ENCODE results near the gene CFAP45. TPM values are rescaled to one million over a fixed set of nuclear protein-coding genes. Genes with fewer than 3 reads are reported as not detected.
A peak's percentile ranks its signal among the peaks of the same experiment; 100 is the strongest.

CFAP45 gene
- total and polyA plus RNA-seq, 5 donors from 2014 or later, result 0.40 to 7.2 (median 0.48) TPM; not detected in 1

DNA sequence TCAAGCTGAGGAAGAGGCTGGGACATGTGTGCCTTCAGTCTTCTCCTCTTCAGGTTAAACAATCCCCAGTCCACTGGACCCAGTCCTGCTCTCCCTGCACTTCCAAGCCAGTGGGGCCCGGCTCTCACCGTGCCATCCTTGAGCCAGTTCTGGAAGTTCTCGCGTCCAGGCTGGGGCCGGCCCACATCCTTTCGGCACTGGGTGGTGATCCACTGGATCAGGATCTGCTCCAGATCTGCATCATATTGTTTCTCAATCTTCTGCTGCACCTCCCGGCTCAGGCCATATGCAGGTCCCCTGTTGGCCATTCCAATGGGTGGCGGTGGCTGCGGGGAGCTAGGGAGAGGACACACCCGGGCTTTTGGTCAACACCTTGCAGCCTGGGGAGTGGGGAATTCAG lies 20.2 kb upstream of the CFAP45 start:
- Histone ChIP-seq H3K9me3 (ENCODE audit: control insufficient read depth in 2 of 2, low read length in 2 of 2) (no peaks in the 10 kb centered on the region), H3K27ac (ENCODE audit: insufficient read depth, low read length, poor library complexity, severe bottlenecking) (peak overlapping the region; percentile 98), H3K4me1 (ENCODE audit: control insufficient read depth, insufficient read depth, low read length, poor library complexity, severe bottlenecking) (peaks cover 38% of the 10 kb centered on the region), H3K36me3 (ENCODE audit: control insufficient read depth, insufficient read depth, low read length) (peaks cover 46% of the 10 kb centered on the region), H3K27me3 (ENCODE audit: control insufficient read depth, insufficient read depth, low read length) (no peaks in the 10 kb centered on the region), H3K4me3 (ENCODE audit: low read depth, low read length) (no peak overlapping the region)
- Mint-ChIP-seq H3K27ac (peak overlapping the region in 2 of 3 donors; percentile 67 to 80), H3K27me3 (peaks cover 7% of the 10 kb centered on the region), H3K36me3 (peaks cover 43% of the 10 kb centered on the region), H3K9me3 (peaks cover 0 to 6% (median 0%) of the 10 kb centered on the region in 7 donors), H3K4me3 (peak overlapping the region in 1 of 4 donors; percentile 62), H3K4me1 (peaks cover 16 to 70% (median 35%) of the 10 kb centered on the region in 4 donors)
- no peak for ATAC-seq (ENCODE audit: low read depth in 2 of 2)
- no peak for DNase-seq

DNA sequence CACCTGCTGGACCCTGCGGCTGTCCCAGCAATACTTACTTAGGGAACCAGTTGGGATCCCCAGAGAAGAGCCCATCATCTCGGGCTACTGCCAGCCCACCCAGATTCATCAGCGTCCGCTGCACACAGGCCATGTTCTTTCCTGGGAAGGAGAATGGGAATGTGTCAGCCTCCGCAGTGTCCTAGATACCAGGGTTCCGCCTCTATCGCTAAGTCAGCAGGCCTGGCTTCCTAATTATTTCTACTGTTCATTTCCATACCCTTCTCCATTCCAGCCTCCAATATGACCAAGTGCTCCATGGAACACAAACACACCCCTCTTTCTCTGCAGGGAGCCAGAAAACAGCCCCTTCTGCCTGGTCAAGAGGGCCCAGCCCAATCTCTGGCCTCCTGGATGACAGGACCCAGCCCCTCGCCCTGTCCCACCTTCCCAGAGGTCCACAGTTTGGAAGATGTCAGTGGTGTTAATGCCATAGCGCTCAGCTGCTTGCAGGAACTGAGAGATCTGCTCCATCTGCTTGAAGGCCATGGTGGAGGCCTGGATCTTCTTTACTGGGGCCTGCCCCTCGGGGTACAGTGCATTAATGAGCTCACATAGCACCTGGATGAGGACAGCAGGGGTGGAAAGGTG lies 19.4 kb upstream of the CFAP45 start:
- ATAC-seq (ENCODE audit: low read depth in 2 of 2), result no peak
- Mint-ChIP-seq H3K27me3 (peaks cover 6% of the 10 kb centered on the region), H3K9me3 (peaks cover 0 to 6% (median 0%) of the 10 kb centered on the region in 7 donors), H3K4me1 (peaks cover 16 to 78% (median 39%) of the 10 kb centered on the region in 4 donors), H3K36me3 (peaks cover 46% of the 10 kb centered on the region), H3K4me3 (peak overlapping the region in 2 of 4 donors; percentile 43 to 62), H3K27ac (peak overlapping the region; percentile 26 to 80 (median 67))
- no peak for DNase-seq
- H3K4me1 ChIP-seq (ENCODE audit: control insufficient read depth, insufficient read depth, low read length, poor library complexity, severe bottlenecking), result peaks cover 40% of the 10 kb centered on the region
- no peaks in the 10 kb centered on the region for H3K27me3 ChIP-seq (ENCODE audit: control insufficient read depth, insufficient read depth, low read length)
- H3K36me3 ChIP-seq (ENCODE audit: control insufficient read depth, insufficient read depth, low read length), result peaks cover 46% of the 10 kb centered on the region
- H3K9me3 ChIP-seq (ENCODE audit: control insufficient read depth in 2 of 2, low read length in 2 of 2), result no peaks in the 10 kb centered on the region
- no peak overlapping the region for H3K27ac ChIP-seq (ENCODE audit: insufficient read depth, low read length, poor library complexity, severe bottlenecking)
- H3K4me3 ChIP-seq (ENCODE audit: low read depth, low read length), result no peak overlapping the region

DNA sequence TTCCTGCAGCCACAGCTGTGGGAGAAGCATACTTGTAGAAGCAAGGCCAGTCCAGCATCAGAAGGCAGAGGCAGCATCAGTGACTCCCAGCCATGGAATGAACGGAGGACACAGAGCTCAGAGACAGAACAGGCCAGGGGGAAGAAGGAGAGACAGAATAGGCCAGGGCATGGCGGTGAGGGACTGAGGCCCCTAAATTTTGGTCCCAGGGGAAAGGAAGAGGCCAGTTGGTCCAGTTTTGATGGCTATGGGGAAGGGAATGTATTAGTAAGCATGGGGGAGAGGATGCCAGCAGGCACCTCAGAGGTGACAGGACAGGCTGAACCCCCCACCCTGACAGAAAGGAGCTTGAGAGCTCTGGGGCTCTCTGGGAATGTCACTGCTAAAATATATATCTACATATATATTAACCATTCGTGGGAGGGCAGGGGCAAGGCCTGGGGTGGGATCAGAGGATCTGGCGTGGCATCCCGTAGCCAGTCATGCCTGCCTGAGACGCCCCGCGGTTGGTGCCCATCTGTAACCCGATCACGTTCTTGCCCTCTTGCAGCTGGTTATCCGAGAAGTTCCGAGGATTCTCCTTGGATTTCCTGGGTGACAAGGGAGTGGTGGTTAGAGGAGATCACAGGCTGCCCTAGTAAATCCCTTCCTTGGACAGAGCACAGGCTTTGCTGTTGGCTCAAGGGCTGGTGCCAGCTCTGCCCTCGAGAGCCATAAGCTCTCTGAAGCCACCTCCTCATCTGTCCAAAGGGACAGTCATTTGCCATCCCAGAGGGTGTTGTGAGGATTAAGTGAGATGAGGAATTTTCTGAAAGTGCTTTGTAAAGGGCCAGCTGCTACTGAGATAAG lies 18.6 kb upstream of the CFAP45 start:
- Mint-ChIP-seq H3K36me3 (peaks cover 46% of the 10 kb centered on the region), H3K27me3 (peaks cover under 1% of the 10 kb centered on the region), H3K27ac (peak overlapping the region in 2 of 3 donors; percentile 62 to 73), H3K4me3 (no peak overlapping the region), H3K4me1 (peaks cover 17 to 82% (median 40%) of the 10 kb centered on the region in 4 donors), H3K9me3 (peaks cover 0 to 3% (median 0%) of the 10 kb centered on the region in 7 donors)
- DNase-seq (no peak), ATAC-seq (ENCODE audit: low read depth in 2 of 2) (no peak)
- Histone ChIP-seq H3K9me3 (ENCODE audit: control insufficient read depth in 2 of 2, low read length in 2 of 2) (no peaks in the 10 kb centered on the region), H3K27ac (ENCODE audit: insufficient read depth, low read length, poor library complexity, severe bottlenecking) (peak overlapping the region; percentile 1), H3K4me1 (ENCODE audit: control insufficient read depth, insufficient read depth, low read length, poor library complexity, severe bottlenecking) (peaks cover 47% of the 10 kb centered on the region), H3K27me3 (ENCODE audit: control insufficient read depth, insufficient read depth, low read length) (no peaks in the 10 kb centered on the region), H3K4me3 (ENCODE audit: low read depth, low read length) (no peak overlapping the region), H3K36me3 (ENCODE audit: control insufficient read depth, insufficient read depth, low read length) (peaks cover 46% of the 10 kb centered on the region)

DNA sequence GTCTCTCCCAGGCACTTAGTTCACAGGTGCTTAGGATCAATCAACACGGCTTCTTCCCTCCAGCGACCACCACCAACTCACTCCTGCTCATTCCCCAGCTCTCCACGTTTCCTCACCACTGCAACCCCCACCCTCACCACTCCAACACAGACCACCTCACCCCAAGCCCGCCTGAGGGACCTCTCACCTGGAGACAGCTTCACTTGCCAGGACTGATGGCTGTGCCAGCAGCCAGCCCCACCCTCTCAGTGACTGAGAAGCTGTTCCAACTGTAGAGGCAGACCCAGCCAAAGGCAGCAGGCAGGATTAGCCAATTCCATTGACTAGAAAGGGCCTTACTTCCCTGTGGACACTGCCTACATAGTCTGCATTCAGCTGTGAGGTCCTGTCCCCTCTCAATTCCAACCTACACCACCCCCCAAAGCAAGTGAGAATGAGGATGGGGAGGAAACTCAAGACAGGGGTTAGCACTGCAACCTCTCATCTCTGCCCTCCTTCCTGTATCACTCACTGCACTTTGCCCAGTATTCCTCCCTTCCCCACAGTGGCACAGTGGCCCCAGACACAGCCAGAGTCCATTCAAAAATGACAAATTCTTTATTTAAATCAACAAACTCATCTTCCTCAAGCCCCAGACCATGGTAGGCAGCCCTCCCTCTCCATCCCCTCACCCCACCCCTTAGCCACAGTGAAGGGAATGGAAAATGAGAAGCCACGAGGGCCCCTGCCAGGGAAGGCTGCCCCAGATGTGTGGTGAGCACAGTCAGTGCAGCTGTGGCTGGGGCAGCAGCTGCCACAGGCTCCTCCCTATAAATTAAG lies 17.8 kb upstream of the CFAP45 start:
- Histone ChIP-seq H3K27me3 (ENCODE audit: control insufficient read depth, insufficient read depth, low read length) (no peaks in the 10 kb centered on the region), H3K27ac (ENCODE audit: insufficient read depth, low read length, poor library complexity, severe bottlenecking) (no peak overlapping the region), H3K9me3 (ENCODE audit: control insufficient read depth in 2 of 2, low read length in 2 of 2) (no peaks in the 10 kb centered on the region), H3K4me1 (ENCODE audit: control insufficient read depth, insufficient read depth, low read length, poor library complexity, severe bottlenecking) (peaks cover 44% of the 10 kb centered on the region), H3K4me3 (ENCODE audit: low read depth, low read length) (no peak overlapping the region), H3K36me3 (ENCODE audit: control insufficient read depth, insufficient read depth, low read length) (peaks cover 46% of the 10 kb centered on the region)
- peaks cover 19 to 82% (median 44%) of the 10 kb centered on the region in 4 donors for H3K4me1 Mint-ChIP-seq
- ATAC-seq (ENCODE audit: low read depth in 2 of 2) (no peak), DNase-seq (no peak)
- H3K27ac Mint-ChIP-seq, result peak overlapping the region; percentile 73 to 92 (median 80)
- no peak overlapping the region for H3K4me3 Mint-ChIP-seq
- H3K36me3 Mint-ChIP-seq, result peaks cover 46% of the 10 kb centered on the region
- no peaks in the 10 kb centered on the region for H3K27me3 Mint-ChIP-seq
- no peaks in the 10 kb centered on the region for H3K9me3 Mint-ChIP-seq

DNA sequence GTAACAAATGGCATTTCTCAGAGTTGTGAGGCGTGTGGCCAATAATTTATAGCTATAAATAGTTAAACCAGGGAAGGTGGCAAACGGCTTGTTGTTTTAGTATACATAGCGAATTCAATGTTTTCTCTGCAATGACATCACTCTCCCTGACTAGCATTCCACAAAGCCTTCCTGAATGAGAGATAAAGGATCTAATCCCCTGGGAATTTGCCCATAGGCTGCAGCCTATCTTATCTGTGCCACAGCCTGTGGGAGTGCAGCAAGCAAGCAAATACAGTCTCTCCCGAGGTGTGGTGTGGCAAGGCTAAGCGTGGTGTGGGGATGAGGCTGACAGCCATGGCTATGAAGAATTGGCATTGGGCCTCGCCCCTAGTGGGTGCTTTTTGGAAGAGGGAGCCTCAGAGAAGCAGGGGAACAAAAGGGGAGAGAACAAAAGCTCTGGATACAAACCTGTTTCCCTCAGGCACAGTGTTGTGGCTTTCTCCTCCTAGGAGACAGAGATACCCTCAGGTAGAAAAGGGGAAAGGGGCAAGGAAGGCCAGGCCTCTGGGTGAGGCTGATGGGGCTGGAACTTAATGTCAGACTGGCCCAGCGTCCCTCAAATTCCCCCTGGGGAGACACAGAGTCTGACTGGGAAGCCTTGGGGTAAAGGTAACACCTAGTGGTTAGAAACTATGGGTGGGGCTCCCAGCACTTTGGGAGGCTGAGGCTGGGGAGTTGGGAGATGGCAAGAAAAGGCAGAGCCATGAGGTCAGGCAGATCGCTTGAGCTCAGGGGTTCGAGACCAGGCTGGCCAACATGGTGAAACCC lies 16.5 kb upstream of the CFAP45 start:
- H3K4me1 ChIP-seq (ENCODE audit: control insufficient read depth, insufficient read depth, low read length, poor library complexity, severe bottlenecking), result peaks cover 44% of the 10 kb centered on the region
- H3K27ac ChIP-seq (ENCODE audit: insufficient read depth, low read length, poor library complexity, severe bottlenecking), result peak overlapping the region; percentile 34
- Mint-ChIP-seq H3K9me3 (peaks cover 0 to 2% (median 0%) of the 10 kb centered on the region in 7 donors), H3K36me3 (peaks cover 43% of the 10 kb centered on the region), H3K4me3 (peak overlapping the region in 2 of 4 donors; percentile 2 to 61), H3K27ac (peak overlapping the region; percentile 45 to 95 (median 80)), H3K27me3 (no peaks in the 10 kb centered on the region), H3K4me1 (peaks cover 25 to 82% (median 44%) of the 10 kb centered on the region in 4 donors)
- H3K9me3 ChIP-seq (ENCODE audit: control insufficient read depth in 2 of 2, low read length in 2 of 2), result no peaks in the 10 kb centered on the region
- H3K4me3 ChIP-seq (ENCODE audit: low read depth, low read length), result no peak overlapping the region
- DNase-seq, result no peak
- no peaks in the 10 kb centered on the region for H3K27me3 ChIP-seq (ENCODE audit: control insufficient read depth, insufficient read depth, low read length)
- ATAC-seq (ENCODE audit: low read depth in 2 of 2), result no peak
- H3K36me3 ChIP-seq (ENCODE audit: control insufficient read depth, insufficient read depth, low read length), result peaks cover 46% of the 10 kb centered on the region

DNA sequence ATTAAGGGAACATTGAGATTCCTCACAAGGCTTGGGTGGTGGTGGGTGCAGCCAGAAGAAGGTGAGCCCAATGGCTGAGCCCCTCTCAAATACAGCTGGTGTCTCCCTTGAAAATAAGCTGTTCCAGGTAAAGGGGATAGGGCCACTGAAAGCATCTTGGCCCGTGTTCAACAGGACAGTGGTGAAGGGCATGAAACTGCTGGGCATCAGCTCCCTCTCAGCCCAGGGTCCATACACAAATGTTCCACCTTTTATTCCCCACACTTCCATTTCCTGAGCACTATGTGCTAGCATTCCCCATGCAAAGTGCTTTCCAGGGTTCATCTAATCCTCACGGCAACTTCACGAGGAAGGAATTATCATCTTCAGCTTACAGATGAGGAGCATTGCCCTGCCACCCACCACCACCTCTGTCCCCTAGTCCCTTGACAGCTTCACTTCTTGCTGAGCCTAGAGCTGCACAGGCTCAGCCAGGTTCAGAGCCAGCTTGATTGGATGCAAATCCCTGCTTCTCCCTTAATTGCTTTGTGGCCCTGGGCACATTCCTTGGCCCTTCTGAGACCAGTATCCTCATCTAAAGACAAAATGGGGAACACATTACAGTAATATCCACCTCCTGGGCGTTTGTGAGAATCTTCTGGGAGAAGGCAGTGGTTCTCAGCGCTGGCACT lies 15.7 kb upstream of the CFAP45 start:
- Mint-ChIP-seq H3K4me1 (peaks cover 20 to 82% (median 45%) of the 10 kb centered on the region in 4 donors), H3K27ac (peak overlapping the region; percentile 58 to 95 (median 80)), H3K27me3 (no peaks in the 10 kb centered on the region), H3K36me3 (peaks cover 36% of the 10 kb centered on the region), H3K4me3 (peak overlapping the region in 2 of 4 donors; percentile 42 to 82), H3K9me3 (peaks cover 0 to 2% (median 0%) of the 10 kb centered on the region in 7 donors)
- H3K4me3 ChIP-seq (ENCODE audit: low read depth, low read length), result no peak overlapping the region
- no peak for ATAC-seq (ENCODE audit: low read depth in 2 of 2)
- no peaks in the 10 kb centered on the region for H3K27me3 ChIP-seq (ENCODE audit: control insufficient read depth, insufficient read depth, low read length)
- peaks cover 40% of the 10 kb centered on the region for H3K36me3 ChIP-seq (ENCODE audit: control insufficient read depth, insufficient read depth, low read length)
- no peak for DNase-seq
- H3K27ac ChIP-seq (ENCODE audit: insufficient read depth, low read length, poor library complexity, severe bottlenecking), result peak overlapping the region; percentile 34
- no peaks in the 10 kb centered on the region for H3K9me3 ChIP-seq (ENCODE audit: control insufficient read depth in 2 of 2, low read length in 2 of 2)
- H3K4me1 ChIP-seq (ENCODE audit: control insufficient read depth, insufficient read depth, low read length, poor library complexity, severe bottlenecking), result peaks cover 44% of the 10 kb centered on the region

Measured in CD4-positive, CD25-positive, alpha-beta regulatory T cell (primary cell).